GM19023 (cell line): ENCODE measurements around the gene CHN1.
A peak's percentile ranks its signal among the peaks of the same experiment; 100 is the strongest.

Experiments
- ATAC-seq: cut with Tn5 transposase; IDR thresholded peaks from one replicate; pipeline ENCODE4 v1.9.1; 2021; ENCODE audit warnings: mild to moderate bottlenecking, moderate library complexity; ENCODE audit not compliant: unreplicated experiment

CHN1 gene

GRCh38 chr2:174877301-174877700, 127.9 kb downstream of the CHN1 start:
- ATAC-seq = no peak

- ATAC-seq = no peak
Measured at GRCh38 chr2:174874085-174874484, 131.1 kb downstream of the CHN1 start.

GRCh38 chr2:174873471-174873870, 131.7 kb downstream of the CHN1 start:
- ATAC-seq = no peak

GRCh38 chr2:174870787-174871186, 134.4 kb downstream of the CHN1 start:
- no peak for ATAC-seq

GRCh38 chr2:174868878-174869277, 136.3 kb downstream of the CHN1 start:
- no peak for ATAC-seq

GRCh38 chr2:174866421-174866820, 138.8 kb downstream of the CHN1 start:
- ATAC-seq = no peak

GRCh38 chr2:174863183-174863582, 142.0 kb downstream of the CHN1 start:
- no peak for ATAC-seq

- ATAC-seq = no peak
Measured at GRCh38 chr2:174859563-174860169, 145.5 kb downstream of the CHN1 start.

GRCh38 chr2:174858745-174859144, 146.4 kb downstream of the CHN1 start:
- no peak for ATAC-seq

- no peak for ATAC-seq
Measured at GRCh38 chr2:174856447-174856846, 148.7 kb downstream of the CHN1 start.

- ATAC-seq = no peak
Measured at GRCh38 chr2:174846941-174847938, 157.9 kb downstream of the CHN1 start.

GRCh38 chr2:174846218-174846617, 159.0 kb downstream of the CHN1 start:
- no peak for ATAC-seq

GRCh38 chr2:174844295-174844708, 160.9 kb downstream of the CHN1 start:
- ATAC-seq = no peak

GRCh38 chr2:174842496-174842895, 162.7 kb downstream of the CHN1 start:
- no peak for ATAC-seq

- no peak for ATAC-seq
Measured at GRCh38 chr2:174841936-174842335, 163.2 kb downstream of the CHN1 start.

GRCh38 chr2:174841350-174841749, 163.8 kb downstream of the CHN1 start:
- no peak for ATAC-seq

- no peak for ATAC-seq
Measured at GRCh38 chr2:174840436-174840835, 164.7 kb downstream of the CHN1 start.

- ATAC-seq = no peak
Measured at GRCh38 chr2:174839662-174840061, 165.5 kb downstream of the CHN1 start.

- ATAC-seq = no peak
Measured at GRCh38 chr2:174836995-174837390, 168.2 kb downstream of the CHN1 start.

GRCh38 chr2:174836377-174836994, 168.7 kb downstream of the CHN1 start:
- no peak for ATAC-seq

GRCh38 chr2:174835797-174836255, 169.4 kb downstream of the CHN1 start:
- peak; percentile 79 for ATAC-seq

GRCh38 chr2:174833737-174834136, 171.4 kb downstream of the CHN1 start:
- no peak for ATAC-seq
